ENCODE measurements around the gene LIMCH1.
A peak's percentile ranks its signal among the peaks of the same experiment; 100 is the strongest.
"Not testable (repeated sequence)": the region's sequence is repeated elsewhere in the genome, so short reads cannot be mapped to it uniquely, and the experiment has no call there.

The LIMCH1 gene

GRCh38 chr4:41638866-41639265 is 100.9 kb downstream of the LIMCH1 start:
- H3K4me3 ChIP-seq (ENCODE audit: low read length): no peak overlapping the region
- no peak for TF ChIP-seq CTCF (conservative IDR thresholded peaks at IDR 0.05; ENCODE audit: low read length)
- no peak for DNase-seq (ENCODE audit: low read depth)

GRCh38 chr4:41639291-41639690 is 101.3 kb downstream of the LIMCH1 start:
- DNase-seq (ENCODE audit: low read depth): no peak
- no peak for TF ChIP-seq CTCF (conservative IDR thresholded peaks at IDR 0.05; ENCODE audit: low read length)
- no peak overlapping the region for H3K4me3 ChIP-seq (ENCODE audit: low read length)

- DNase-seq (ENCODE audit: low read depth): no peak
- H3K4me3 ChIP-seq (ENCODE audit: low read length): no peak overlapping the region
- TF ChIP-seq CTCF (conservative IDR thresholded peaks at IDR 0.05; ENCODE audit: low read length): no peak
Measured at GRCh38 chr4:41640906-41641305, 102.9 kb downstream of the LIMCH1 start.

- not testable (repeated sequence) for DNase-seq (ENCODE audit: low read depth); H3K4me3 ChIP-seq (ENCODE audit: low read length)
Measured at GRCh38 chr4:41642746-41643145, 104.8 kb downstream of the LIMCH1 start.

GRCh38 chr4:41643331-41643730 is 105.4 kb downstream of the LIMCH1 start:
- DNase-seq (ENCODE audit: low read depth): no peak
- TF ChIP-seq CTCF (conservative IDR thresholded peaks at IDR 0.05; ENCODE audit: low read length): no peak

GRCh38 chr4:41644288-41644914 is 106.4 kb downstream of the LIMCH1 start:
- peak; percentile 24 for DNase-seq (ENCODE audit: low read depth)
- no peak overlapping the region for H3K4me3 ChIP-seq (ENCODE audit: low read length)
- peak; percentile 59 for TF ChIP-seq CTCF (conservative IDR thresholded peaks at IDR 0.05; ENCODE audit: low read length)

More at GRCh38 chr4:41643331-41643730, 105.4 kb downstream of the LIMCH1 start:
- no peak overlapping the region for H3K4me3 ChIP-seq (ENCODE audit: low read length)

GRCh38 chr4:41644915-41645295 is 106.9 kb downstream of the LIMCH1 start:
- DNase-seq (ENCODE audit: low read depth): no peak
- no peak for TF ChIP-seq CTCF (conservative IDR thresholded peaks at IDR 0.05; ENCODE audit: low read length)

More at GRCh38 chr4:41644915-41645295, 106.9 kb downstream of the LIMCH1 start:
- H3K4me3 ChIP-seq (ENCODE audit: low read length): no peak overlapping the region

Data from AG10803 (cell line).